Endothelial cell of hepatic sinusoid (primary cell): ENCODE results near the gene LHFPL2.

Source experiments
- in situ Hi-C: cut with HindIII; loops from 2 replicates; pipeline ENCODE4 v1.10.0; 2017; ENCODE audit warnings: low sequenced_read_pairs

LHFPL2 gene

GRCh38 chr5:78507531-78507930 lies 141.0 kb downstream of the LHFPL2 start:
- in situ Hi-C loops = no loop called here

GRCh38 chr5:78506261-78507024 lies 142.1 kb downstream of the LHFPL2 start:
- in situ Hi-C loops = no loop called here

GRCh38 chr5:78505860-78506259 lies 142.7 kb downstream of the LHFPL2 start:
- in situ Hi-C loops = no loop called here

- in situ Hi-C loops = no loop called here
These were observed 143.6 kb downstream of the LHFPL2 start for GRCh38 chr5:78504704-78505677.

GRCh38 chr5:78503958-78504653 lies 144.5 kb downstream of the LHFPL2 start:
- in situ Hi-C loops = no loop called here

- in situ Hi-C loops = no loop called here
These were observed 146.9 kb downstream of the LHFPL2 start for GRCh38 chr5:78501411-78502352.

GRCh38 chr5:78500871-78501270 lies 147.7 kb downstream of the LHFPL2 start:
- in situ Hi-C loops = no loop called here

GRCh38 chr5:78500028-78500427 lies 148.5 kb downstream of the LHFPL2 start:
- in situ Hi-C loops = no loop called here

- in situ Hi-C loops = loop anchor here (5.0 kb wide), 1 partner anchor 43 kb away; no protein-coding TSS in a partner anchor
These were observed 149.1 kb downstream of the LHFPL2 start for GRCh38 chr5:78499485-78499884.

GRCh38 chr5:78497573-78498533 lies 150.7 kb downstream of the LHFPL2 start:
- in situ Hi-C loops = loop anchor here (5.0 kb wide), 1 partner anchor 44 kb away; no protein-coding TSS in a partner anchor

- in situ Hi-C loops = loop anchor here (5.0 kb wide), 1 partner anchor 46 kb away; no protein-coding TSS in a partner anchor
These were observed 152.2 kb downstream of the LHFPL2 start for GRCh38 chr5:78496373-78496772.

GRCh38 chr5:78495800-78496199 lies 152.8 kb downstream of the LHFPL2 start:
- in situ Hi-C loops = loop anchor here (5.0 kb wide), 1 partner anchor 47 kb away; no protein-coding TSS in a partner anchor

GRCh38 chr5:78492650-78493049 lies 155.9 kb downstream of the LHFPL2 start:
- in situ Hi-C loops = no loop called here

GRCh38 chr5:78492224-78492623 lies 156.3 kb downstream of the LHFPL2 start:
- in situ Hi-C loops = no loop called here

GRCh38 chr5:78490709-78491485 lies 157.7 kb downstream of the LHFPL2 start:
- in situ Hi-C loops = no loop called here

GRCh38 chr5:78487846-78488245 lies 160.7 kb downstream of the LHFPL2 start:
- in situ Hi-C loops = no loop called here

- in situ Hi-C loops = no loop called here
These were observed 162.4 kb downstream of the LHFPL2 start for GRCh38 chr5:78486218-78486617.
